Natural killer cell (primary cell): Measurements from ENCODE around the gene TRMT1. TPM values are rescaled to one million over a fixed set of nuclear protein-coding genes. Genes with fewer than 3 reads are reported as not detected.

Source experiments
- ATAC-seq, 3 donors: fragments of 150-1000 bp in 2 of 3; fragments of 200-7000 bp in 1 of 3; cut with Tn5 transposase; 1 replicate in 1 of 3; 2 replicates in 2 of 3; pipeline ENCODE4 v1.10.0; 2021; ENCODE audit warnings: mild to moderate bottlenecking in 2 of 3, moderate library complexity in 2 of 3
- DNase-seq, 2 donors: peaks; one replicate each; pipeline versions ENCODE4 v3.0.0 to v3.0.0-alpha.2; 2013 to 2021; ENCODE audit warnings: mixed read lengths in 1 of 2
- H3K27ac ChIP-seq: one replicate; pipeline ENCODE4 v1.5.1; 2013; ENCODE audit warnings: mild to moderate bottlenecking, low read length
- H3K27me3 ChIP-seq: one replicate; pipeline ENCODE4 v1.6.1; 2013; ENCODE audit warnings: low read length; ENCODE audit not compliant: control insufficient read depth, insufficient read depth
- H3K36me3 ChIP-seq: one replicate; pipeline ENCODE4 v1.6.1; 2013; ENCODE audit warnings: low read length; ENCODE audit not compliant: control insufficient read depth, insufficient read depth
- H3K4me1 ChIP-seq: one replicate; pipeline ENCODE4 v1.6.1; 2013; ENCODE audit warnings: low read length; ENCODE audit not compliant: control insufficient read depth, insufficient read depth
- H3K4me3 ChIP-seq: one replicate; pipeline ENCODE4 v1.5.1; 2013; ENCODE audit warnings: low read length
- H3K9me3 ChIP-seq: one replicate; pipeline ENCODE4 v1.6.1; 2013; ENCODE audit warnings: low read length; ENCODE audit not compliant: control insufficient read depth, insufficient read depth
- H3K27ac Mint-ChIP-seq, 2 donors: one replicate each; pipeline ENCODE4 v1.8.0; 2022; ENCODE audit warnings: mild to moderate bottlenecking in 2 of 2, mixed read lengths in 2 of 2, moderate library complexity in 1 of 2
- H3K27me3 Mint-ChIP-seq, 2 donors: one replicate each; pipeline ENCODE4 v1.8.0; 2022; ENCODE audit warnings: low read depth in 2 of 2, mixed read lengths in 2 of 2
- H3K36me3 Mint-ChIP-seq: one replicate; pipeline ENCODE4 v1.8.0; 2022; ENCODE audit warnings: mixed read lengths
- H3K4me1 Mint-ChIP-seq, 2 donors: one replicate each; pipeline ENCODE4 v1.8.0; 2022; ENCODE audit warnings: mixed read lengths in 2 of 2
- H3K4me3 Mint-ChIP-seq: one replicate; pipeline ENCODE4 v1.8.0; 2022; ENCODE audit warnings: mild to moderate bottlenecking, moderate library complexity, mixed read lengths
- H3K9me3 Mint-ChIP-seq, 2 donors: one replicate each; pipeline ENCODE4 v1.8.0; 2022; ENCODE audit warnings: mixed read lengths in 2 of 2
- WGBS: methylation state at CpG from one replicate; pipeline ENCODE4 v1.1.7; 2013; ENCODE audit warnings: missing lambda C conversion rate; ENCODE audit not compliant: insufficient coverage; 5-methylcytosine and 5-hydroxymethylcytosine counted together
- intact Hi-C: fragments of 100-400 bp; cut with micrococcal nuclease; formaldehyde crosslinking; loops from one replicate; pipeline ENCODE4 v1.14.2; 2022
- total RNA-seq, 4 donors: library from RNA; stranded (reverse); fragments of 120-200 nt in 1 of 4; gene quantifications; one replicate each; pipeline versions ENCODE4 v1.2.3 to v1.2.4, GENCODE V29; 2013 to 2022
- TF ChIP-seq, protein P1 (sequence below): fragments of 200-600 bp; IDR thresholded peaks from one replicate; pipeline ENCODE4 v1.8.0; 2022; ENCODE audit warnings: antibody characterized with exemption

Gene TRMT1
- total RNA-seq, 3 donors from 2014 or later (not counting 1 experiment from before 2014, with no cell fraction given): 33.8 to 48.5 (median 42.2) TPM

DNA sequence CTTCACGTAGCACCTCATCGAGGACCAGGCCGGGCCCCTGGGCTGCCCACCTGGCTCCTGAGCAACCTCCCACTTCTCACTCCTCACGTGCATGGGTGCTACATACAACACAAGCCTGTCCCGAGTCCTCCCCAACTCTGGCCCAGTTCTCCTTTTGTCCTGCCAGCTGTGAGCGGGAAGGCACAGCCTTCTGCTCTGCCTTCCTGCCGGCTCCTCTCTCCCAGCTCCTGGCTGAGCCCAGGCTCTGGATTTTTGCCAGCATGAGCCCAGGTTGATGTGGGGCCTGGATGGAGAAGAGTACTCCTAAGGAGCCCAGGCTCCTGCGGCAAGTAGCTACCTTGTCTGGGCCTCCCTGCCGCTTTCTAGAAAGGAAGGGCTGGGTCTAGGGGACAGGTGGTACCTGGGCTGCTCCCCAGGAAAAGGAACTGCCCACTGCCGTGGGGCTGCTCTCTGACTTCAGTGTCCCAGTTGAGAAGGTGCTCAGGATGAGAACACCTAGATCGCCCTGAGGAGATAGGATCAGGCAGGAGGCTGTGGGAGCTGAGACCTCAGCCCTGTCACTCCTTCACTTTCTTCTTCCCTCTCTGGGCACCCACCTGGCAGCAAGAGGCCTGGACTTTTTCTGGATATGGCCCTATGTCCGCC is 37.5 kb downstream of the TRMT1 start:
- Histone ChIP-seq H3K9me3 (no peaks in the 10 kb centered on the region), H3K36me3 (no peaks in the 10 kb centered on the region), H3K4me1 (no peaks in the 10 kb centered on the region), H3K27me3 (no peaks in the 10 kb centered on the region), H3K27ac (no peak overlapping the region), H3K4me3 (no peak overlapping the region)
- ATAC-seq (no peak), DNase-seq (no peak)
- intact Hi-C loops: no loop called here
- Mint-ChIP-seq H3K36me3 (no peaks in the 10 kb centered on the region), H3K27ac (peak overlapping the region in 1 of 2 donors; percentile 29), H3K4me3 (no peak overlapping the region), H3K27me3 (peaks cover 0 to 9% of the 10 kb centered on the region in 2 donors), H3K4me1 (no peaks in the 10 kb centered on the region), H3K9me3 (no peaks in the 10 kb centered on the region)
- TF ChIP-seq, protein P1, sequence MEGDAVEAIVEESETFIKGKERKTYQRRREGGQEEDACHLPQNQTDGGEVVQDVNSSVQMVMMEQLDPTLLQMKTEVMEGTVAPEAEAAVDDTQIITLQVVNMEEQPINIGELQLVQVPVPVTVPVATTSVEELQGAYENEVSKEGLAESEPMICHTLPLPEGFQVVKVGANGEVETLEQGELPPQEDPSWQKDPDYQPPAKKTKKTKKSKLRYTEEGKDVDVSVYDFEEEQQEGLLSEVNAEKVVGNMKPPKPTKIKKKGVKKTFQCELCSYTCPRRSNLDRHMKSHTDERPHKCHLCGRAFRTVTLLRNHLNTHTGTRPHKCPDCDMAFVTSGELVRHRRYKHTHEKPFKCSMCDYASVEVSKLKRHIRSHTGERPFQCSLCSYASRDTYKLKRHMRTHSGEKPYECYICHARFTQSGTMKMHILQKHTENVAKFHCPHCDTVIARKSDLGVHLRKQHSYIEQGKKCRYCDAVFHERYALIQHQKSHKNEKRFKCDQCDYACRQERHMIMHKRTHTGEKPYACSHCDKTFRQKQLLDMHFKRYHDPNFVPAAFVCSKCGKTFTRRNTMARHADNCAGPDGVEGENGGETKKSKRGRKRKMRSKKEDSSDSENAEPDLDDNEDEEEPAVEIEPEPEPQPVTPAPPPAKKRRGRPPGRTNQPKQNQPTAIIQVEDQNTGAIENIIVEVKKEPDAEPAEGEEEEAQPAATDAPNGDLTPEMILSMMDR: no peak
- 71% methylated on average over 12 of the region's 12 CpGs for WGBS

DNA sequence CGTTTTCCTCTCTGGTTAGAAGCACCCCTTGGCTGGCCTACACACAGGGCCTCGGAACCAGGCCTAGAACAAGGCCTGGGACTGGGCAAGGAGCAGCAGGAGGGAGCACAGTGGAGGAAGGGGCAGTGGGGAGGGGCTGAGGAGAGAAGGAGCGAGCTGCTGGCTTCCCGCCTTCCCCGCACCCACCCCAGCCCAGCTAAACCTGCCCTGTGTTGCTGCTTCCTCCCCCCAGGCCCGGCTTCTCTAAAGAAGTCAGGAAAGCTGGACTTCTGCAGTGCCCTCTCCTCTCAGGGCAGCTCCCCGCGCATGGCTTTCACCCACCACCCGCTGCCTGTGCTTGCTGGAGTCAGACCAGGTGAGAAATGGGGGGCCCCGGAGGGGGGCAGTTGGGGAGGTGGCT is 38.2 kb downstream of the TRMT1 start:
- Mint-ChIP-seq H3K4me1 (no peaks in the 10 kb centered on the region), H3K4me3 (no peak overlapping the region), H3K9me3 (no peaks in the 10 kb centered on the region), H3K27me3 (peaks cover 0 to 11% of the 10 kb centered on the region in 2 donors), H3K27ac (no peak overlapping the region), H3K36me3 (no peaks in the 10 kb centered on the region)
- TF ChIP-seq, protein P1: no peak
- Histone ChIP-seq H3K27ac (no peak overlapping the region), H3K4me1 (no peaks in the 10 kb centered on the region), H3K9me3 (no peaks in the 10 kb centered on the region), H3K27me3 (no peaks in the 10 kb centered on the region), H3K4me3 (no peak overlapping the region), H3K36me3 (no peaks in the 10 kb centered on the region)
- no peak for DNase-seq
- no peak for ATAC-seq
- intact Hi-C loops: no loop called here
- WGBS: 74% methylated on average over 10 of the region's 10 CpGs

GRCh38 chr19:13077240-13077639 is 39.3 kb downstream of the TRMT1 start:
- intact Hi-C loops: no loop called here
- H3K36me3 Mint-ChIP-seq: no peaks in the 10 kb centered on the region
- Histone ChIP-seq H3K4me3 (no peak overlapping the region), H3K27me3 (no peaks in the 10 kb centered on the region), H3K4me1 (no peaks in the 10 kb centered on the region), H3K36me3 (no peaks in the 10 kb centered on the region), H3K9me3 (no peaks in the 10 kb centered on the region), H3K27ac (no peak overlapping the region)
- no peak overlapping the region for H3K4me3 Mint-ChIP-seq
- TF ChIP-seq, protein P1: no peak
- H3K27me3 Mint-ChIP-seq: peaks cover 0 to 12% of the 10 kb centered on the region in 2 donors
- 44% methylated on average over 11 of the region's 11 CpGs for WGBS
- ATAC-seq (no peak), DNase-seq (no peak)
- no peaks in the 10 kb centered on the region for H3K9me3 Mint-ChIP-seq
- H3K4me1 Mint-ChIP-seq: no peaks in the 10 kb centered on the region
- H3K27ac Mint-ChIP-seq: no peak overlapping the region

GRCh38 chr19:13076787-13077186 is 39.8 kb downstream of the TRMT1 start:
- Mint-ChIP-seq H3K9me3 (no peaks in the 10 kb centered on the region), H3K4me1 (no peaks in the 10 kb centered on the region), H3K4me3 (no peak overlapping the region), H3K27ac (no peak overlapping the region), H3K27me3 (peaks cover 0 to 14% of the 10 kb centered on the region in 2 donors), H3K36me3 (no peaks in the 10 kb centered on the region)
- 72% methylated on average over 6 of the region's 6 CpGs for WGBS
- TF ChIP-seq, protein P1: no peak
- Histone ChIP-seq H3K4me1 (no peaks in the 10 kb centered on the region), H3K4me3 (no peak overlapping the region), H3K36me3 (no peaks in the 10 kb centered on the region), H3K9me3 (no peaks in the 10 kb centered on the region), H3K27me3 (no peaks in the 10 kb centered on the region), H3K27ac (no peak overlapping the region)
- DNase-seq (no peak), ATAC-seq (no peak)
- intact Hi-C loops: no loop called here
